Mucosa of gallbladder (tissue), 1 donor: ENCODE measurements around the gene SLC10A2. TPM values are rescaled to one million over a fixed set of nuclear protein-coding genes. Genes with fewer than 3 reads are reported as not detected.

Experiments used
- DNase-seq: peaks from one replicate; pipeline ENCODE4 v3.0.0-alpha.2; 2020; ENCODE audit warnings: low spot score
- total RNA-seq: library from RNA; stranded (reverse); gene quantifications from one replicate; pipeline ENCODE4 v1.2.1, GENCODE V29; 2021
- donor health status: DM: no; HTN: no; CAD: no.

SLC10A2 gene
- total RNA-seq, 1 donor from 2014 or later = 5.2 TPM

DNA sequence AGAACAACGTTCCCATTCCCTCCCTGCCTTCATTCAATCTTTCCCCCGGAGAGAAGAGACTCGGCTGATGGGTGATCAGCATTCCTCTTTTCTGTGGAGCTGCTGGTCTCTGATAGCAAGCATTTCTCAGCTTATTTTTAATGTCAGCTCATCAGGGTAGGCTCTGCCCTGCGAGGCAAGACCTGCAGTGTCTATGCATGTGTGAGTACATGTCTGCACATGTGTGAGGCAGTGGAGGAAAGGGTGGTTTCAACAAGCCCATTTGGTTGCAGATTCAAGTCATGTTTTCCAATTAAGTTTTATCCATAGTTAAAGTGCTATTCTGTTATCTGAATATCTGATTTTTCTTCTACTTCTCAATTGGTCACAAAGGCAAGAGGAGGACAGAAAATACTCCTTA is 19.5 kb downstream of the SLC10A2 start:
- no peak for DNase-seq

DNA sequence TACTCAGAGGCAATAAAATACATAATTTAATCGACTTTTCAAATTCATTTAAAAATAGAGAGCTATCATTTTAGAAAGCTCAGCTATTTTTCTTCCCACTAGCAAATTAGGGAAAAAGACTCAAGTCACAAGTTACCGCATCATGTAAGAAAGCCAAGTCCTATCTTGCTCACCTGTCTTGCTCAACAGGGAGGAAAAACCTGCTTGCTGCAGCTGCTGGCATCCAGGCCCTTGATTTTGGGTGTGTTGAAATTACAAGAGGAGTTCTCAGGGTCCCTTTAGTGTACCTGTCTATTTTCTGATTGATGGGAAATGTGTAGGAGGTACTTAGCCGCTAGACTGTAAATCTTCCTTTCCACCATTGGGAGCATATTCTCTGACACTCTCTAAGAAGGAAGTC is 22.2 kb downstream of the SLC10A2 start:
- DNase-seq = no peak

DNA sequence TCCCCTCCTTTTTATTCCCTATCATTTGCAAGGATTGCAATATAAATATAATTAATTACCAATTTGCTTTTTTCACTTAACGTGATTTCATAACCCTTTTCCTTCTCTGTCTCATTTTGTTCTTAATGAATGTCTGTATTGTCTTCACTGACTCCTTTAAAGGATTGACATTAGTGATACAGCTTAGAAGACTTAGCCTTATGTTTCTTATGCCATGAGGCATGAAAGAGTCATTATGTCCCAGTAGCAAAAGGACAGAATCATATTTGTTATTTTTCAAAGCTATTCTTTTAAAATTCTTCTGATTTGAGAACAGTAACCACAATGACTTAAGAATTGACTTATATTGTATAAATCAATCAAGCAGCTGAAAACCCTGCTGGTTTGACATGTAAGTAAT is 26.2 kb downstream of the SLC10A2 start:
- no peak for DNase-seq

DNA sequence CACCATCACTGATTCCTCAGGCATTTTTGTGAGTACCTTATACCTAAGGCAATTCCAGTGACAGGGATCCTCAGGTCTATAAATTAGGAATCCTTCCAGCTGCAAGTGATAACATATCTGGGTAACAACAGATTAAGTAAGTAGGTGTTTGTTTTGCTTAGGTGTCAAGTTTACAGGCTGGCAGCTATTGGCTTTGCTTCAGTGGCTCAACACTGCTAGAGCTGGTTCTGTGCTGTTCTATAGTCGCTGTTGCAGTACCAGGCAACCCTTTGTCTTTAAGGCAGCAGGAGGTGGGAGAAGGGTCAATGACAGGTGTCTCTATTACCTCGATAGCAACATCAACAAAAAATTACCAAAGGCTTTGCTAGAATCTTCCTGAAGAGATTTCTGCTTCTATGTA is 27.0 kb downstream of the SLC10A2 start:
- DNase-seq = no peak

DNA sequence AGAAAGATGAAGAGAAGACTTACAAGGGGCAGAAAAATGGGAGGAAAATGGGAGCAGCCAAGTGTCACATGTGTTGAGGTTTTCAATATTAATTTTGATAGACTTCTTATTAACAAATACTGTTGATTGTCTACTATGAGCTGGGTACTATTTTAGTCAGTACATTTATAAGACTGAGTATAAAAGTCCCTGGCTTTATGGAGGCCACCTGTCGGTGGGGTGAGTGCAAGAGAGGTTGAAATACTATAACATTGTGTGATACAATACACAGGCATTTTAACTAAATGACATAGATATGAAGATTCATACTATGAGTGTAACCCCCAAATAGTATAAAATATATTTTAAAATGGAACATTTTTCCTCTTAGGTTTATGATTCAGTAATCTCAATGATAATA is 29.9 kb downstream of the SLC10A2 start:
- DNase-seq = no peak

DNA sequence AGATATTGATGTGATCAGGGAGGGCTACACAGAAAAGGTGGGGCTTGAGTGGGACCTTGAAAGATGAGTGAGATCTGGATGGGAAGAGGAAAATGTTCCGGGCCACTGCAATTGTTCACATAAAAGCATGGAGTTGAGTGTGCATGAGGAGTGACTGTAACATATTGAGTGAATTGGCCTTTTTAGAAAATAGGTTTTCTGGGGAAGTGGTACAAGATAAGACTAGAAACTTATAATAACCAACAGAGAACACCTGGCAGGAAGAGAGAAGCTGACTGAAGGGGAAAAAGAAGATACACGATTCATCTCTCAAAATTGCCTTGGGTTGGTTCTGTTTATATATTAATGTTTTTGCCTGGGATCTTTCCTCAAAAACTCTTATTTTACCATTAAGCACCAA is 32.2 kb downstream of the SLC10A2 start:
- no peak for DNase-seq

DNA sequence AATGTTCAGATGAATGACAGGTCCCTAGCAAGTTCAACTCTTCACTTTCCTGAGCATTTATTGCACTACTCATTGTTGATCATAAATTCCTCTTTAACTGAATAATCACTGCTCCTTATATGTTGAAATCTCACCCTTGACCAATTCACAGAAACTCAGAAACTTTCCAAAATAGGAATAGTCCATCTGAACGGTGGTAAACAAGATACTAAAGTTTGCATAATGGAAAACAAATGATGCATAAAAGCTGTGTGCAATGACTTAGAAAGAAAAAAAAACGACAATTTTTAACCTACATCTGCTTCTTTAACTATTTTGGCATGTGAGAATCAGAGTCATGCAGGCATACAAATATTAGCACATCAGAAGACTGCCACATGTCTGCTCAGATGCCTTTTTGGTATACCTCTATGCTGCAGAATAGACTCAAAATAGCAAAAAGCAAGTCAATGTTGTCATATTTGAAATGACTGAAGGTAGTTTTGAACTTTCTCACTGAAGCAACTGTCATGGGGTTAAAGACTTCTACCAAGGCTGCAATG is 34.8 kb downstream of the SLC10A2 start:
- no peak for DNase-seq

DNA sequence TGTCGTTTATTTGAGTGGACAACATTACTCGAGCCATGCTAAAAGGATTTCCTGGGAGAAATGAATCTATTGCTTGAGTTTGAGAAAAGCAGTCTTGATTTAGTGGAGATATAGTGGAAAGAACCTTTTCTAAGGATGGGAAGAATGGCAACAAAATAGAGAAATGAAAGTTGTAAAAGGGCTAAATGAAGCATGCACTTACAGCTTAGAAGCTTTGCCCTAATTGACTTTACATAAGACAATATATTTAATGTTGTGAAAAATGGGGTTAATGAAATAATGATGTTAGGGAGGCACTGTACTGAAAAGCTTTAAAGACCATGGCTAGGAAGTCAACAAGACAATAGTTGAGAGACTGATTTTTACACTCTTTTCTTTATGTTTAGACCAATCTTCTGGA is 35.4 kb downstream of the SLC10A2 start:
- no peak for DNase-seq

DNA sequence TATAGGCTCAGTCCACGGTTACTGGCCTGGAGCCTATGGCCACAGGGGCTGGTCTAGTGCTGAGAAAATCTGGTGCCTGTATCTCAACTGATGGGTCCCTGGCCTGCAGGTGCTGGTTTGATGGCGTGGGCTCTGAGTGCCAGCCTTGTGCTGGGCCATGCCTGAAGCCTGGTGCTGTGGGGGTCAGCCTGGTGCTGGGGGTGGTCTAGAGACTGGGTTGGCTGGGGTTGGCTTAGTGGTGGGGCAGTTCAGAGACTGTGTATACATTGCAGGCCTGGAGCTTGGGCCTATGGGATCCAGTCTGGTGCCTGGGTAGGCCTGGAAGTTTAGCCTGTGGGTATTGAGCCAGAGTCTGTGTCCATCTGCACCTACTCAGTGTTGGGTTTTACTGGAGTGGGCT is 36.4 kb downstream of the SLC10A2 start:
- DNase-seq = no peak

DNA sequence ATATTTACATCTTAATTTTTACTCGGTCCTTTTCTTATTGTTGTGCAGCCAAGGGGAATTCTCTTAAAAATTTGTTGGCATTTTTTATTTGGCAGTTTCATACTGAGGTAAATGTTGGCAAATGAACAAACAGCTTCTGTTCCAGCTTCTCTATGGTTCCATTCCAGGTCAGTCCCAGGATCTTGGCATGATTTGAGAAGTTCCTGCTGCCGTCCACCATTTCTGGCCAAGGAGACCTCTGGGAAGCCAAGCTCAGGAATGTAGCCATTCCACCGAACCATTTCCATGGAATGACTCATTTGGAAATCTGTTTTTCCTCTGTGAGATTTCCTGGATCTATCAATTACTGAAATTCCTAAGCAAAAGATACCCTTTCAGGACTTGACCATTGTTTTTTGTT is 43.9 kb downstream of the SLC10A2 start:
- no peak for DNase-seq

DNA sequence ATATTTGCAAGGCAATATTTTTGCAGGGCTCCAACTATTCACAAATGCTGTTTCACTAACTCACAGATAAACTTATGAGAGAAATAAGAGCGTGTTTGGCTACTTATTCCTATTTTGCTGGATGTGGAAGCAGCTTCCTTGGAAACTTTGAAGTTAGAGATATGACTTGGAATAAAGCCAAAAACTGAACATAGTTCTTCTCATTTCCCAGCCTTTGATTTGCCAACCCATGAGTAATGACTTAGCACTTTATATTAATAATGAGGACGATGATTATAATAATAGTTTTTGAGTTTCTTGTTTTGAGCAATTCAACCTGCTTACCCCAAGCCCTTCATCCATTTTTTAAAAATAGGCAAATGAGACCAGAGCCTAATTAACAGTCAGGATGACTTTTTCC is 47.7 kb downstream of the SLC10A2 start:
- no peak for DNase-seq

DNA sequence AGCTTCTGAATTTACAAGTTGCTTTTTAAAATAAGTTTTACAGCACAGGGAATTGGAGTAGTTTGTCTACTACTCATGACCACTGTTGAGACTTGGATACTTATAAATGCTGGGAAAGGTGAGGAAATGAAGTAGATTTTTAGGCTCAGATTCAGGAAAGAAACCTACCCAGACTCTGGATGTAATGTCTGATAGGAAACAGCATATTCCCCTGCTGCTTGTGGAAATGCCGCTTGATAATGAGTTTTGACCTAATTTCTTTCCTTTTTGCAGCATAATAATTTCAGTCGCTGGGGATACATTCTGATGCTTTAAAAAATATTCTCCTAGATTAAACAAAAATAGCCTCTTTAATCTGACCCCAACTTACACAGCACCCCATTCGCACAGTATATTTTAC is 53.6 kb downstream of the SLC10A2 start:
- DNase-seq = no peak

DNA sequence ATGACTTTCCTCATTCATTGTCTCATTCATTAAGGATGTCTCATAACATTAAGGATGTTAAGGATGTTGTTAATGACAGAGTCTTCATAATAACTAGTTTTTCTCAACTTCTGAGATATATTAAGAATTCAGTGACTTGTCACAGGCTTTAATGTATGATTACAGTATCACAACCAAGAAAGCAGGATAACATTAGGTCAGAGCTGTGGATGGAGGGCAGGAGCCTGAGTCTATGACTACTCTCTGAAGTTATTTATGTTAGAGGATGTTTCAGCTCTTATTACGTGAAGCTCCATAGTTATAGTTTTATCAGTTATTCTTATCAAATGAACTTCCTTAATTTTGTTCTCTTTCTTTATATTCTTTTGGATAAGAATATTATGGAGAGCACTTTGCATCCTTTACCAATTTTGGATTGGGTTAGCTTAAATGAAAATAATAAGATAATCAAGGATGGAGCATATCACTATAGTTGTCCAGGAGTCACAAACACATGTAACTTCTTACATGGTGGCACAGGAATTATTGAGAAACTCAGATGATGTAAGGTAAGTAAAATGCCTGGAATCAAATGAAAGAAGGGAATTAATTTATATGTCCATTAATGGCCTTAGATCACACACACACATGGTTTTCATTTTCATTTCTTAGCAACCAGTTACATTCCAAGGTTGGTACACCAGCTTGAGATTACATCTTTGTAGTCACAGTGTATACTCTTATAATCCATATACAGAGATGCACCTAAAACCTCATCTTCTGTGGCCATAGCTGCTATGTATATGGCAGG is 57.0 kb downstream of the SLC10A2 start:
- DNase-seq = no peak

DNA sequence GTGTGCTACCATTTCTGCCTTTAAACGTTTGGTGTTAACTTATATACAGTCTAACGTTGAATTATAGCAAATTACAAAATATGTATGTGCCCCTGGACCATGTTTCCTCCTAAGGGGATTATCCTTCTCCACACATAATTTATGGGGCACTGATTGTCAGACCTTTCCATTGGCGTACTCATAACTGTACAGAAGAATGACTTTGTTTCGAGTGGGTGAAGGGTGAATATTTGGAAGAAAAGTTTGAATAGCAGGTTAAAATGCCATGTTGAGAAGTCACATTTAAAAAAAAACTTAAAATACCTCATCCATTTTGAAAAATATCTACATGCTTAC is 58.8 kb downstream of the SLC10A2 start:
- no peak for DNase-seq

DNA sequence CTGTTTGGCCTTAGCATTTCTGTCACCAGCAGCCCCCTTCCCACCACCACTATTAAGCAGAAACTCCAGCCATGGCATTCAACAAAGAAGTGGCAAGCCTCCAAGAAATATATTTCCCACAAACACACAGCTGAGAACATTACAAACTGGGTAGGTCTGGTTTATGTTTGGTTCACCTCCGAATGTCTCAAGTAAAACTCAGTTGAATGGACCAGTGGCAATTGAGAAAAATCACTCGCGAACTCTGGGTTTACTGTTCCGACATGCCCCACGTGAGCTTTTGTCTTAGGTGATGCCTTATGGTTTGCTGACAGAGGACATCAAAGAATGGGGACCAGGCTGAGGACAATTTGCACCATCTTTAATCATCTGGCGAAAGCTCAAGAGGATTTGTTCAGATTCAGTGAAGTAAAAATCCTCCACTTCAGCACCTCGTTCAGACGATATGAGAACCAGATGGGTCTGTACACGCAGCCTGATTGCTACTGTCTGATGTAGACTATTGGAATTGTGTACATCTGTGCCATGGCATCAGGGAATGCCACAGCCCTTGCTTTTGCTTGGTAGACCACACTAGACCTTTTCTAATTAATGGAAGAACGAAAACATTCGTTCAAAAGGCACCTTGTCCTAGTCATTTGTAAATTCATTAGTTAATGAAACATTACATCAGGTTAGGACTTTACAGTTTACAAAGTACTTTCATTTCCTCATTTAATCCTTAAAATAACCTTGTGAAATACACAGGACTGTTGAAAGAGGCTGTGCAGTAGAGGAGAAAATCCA is 59.4 kb downstream of the SLC10A2 start:
- no peak for DNase-seq

DNA sequence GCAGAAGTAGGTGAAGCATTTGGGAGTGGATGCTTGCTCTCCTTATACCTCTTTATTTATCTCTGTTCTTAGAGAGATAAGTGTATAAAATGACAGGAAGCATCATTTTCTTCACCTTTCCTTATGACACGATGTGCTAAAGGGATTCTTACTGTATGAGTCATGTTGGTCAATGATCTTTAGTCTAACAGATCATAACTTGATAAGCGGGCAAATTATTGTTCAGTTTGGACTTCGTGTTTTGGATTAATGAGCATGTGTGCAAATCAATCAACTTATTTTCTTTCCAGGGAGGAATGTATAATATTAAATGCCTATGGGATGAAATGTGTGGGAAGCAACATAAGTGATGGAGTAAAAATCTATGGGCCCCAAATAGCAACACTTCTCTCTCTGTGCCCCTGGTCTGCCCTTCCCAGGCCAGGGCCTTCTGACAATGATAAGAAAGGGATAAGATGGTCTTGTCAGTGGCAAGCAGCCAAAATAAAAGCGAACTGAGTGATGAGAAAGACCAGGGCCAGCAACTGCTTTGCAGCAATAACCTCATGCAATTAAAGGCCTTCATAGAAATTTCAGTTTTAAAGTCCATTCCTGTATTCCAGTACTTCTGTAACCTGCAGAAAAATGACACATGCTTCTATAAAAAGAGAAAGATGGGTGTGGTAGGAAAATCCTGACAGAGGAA is 61.4 kb downstream of the SLC10A2 start:
- DNase-seq = no peak

DNA sequence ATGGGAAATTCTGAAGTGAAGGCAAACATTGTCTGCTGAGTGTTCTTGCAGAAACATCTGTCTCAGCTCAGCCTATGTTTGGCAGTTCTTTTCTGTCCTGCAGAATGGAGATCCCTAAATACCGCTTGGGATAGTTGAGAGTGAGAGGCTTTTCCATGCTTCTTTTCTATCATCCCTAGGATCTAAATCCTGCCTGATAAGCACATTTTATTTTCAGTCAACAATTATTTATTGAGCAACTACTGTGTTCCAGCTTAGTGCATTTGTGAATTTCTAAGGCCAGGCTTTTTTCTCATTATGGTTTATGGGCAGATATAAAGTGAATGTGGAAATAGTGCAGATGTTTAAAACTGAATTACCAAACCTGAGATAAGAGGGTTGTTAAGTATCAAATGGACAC is 62.6 kb downstream of the SLC10A2 start:
- no peak for DNase-seq

DNA sequence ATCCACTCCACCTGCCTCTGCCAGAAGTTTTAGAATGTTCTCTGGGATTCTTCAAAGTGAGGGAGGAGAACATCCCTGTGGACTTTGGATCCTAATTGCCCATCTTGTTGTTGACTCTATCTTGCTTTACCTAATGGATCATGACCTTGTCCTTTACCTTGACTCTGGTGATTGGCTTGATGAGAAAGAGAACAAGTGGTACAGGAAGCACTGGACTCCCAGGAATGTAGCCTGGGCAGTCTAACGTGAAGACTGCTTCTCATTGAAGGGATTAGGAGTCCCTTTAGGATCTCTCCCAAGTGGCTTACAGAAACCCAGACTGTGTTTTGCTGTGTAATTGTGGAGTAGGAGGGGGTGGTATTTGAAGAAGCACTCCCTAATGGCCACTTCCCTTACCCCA is 63.9 kb downstream of the SLC10A2 start:
- peak; percentile 40 for DNase-seq

DNA sequence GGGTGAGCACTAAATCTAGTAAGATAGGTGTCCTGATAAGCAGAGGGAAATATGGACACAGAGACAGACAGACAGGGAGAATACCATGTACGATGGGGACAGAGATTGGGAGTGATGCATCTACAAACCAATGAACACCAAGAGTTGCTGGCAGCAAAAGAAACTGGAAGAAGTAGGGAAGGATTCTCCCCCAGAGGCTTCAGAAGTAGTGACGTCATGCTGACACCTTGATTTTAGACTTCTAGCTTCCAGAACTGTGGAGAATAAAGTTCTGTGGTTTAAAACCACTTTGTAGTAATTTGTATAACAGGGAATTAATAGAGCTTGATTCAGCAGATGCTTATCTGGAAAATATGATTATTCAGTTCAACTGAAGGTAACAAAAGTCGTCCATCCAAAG is 66.1 kb downstream of the SLC10A2 start:
- DNase-seq = no peak

DNA sequence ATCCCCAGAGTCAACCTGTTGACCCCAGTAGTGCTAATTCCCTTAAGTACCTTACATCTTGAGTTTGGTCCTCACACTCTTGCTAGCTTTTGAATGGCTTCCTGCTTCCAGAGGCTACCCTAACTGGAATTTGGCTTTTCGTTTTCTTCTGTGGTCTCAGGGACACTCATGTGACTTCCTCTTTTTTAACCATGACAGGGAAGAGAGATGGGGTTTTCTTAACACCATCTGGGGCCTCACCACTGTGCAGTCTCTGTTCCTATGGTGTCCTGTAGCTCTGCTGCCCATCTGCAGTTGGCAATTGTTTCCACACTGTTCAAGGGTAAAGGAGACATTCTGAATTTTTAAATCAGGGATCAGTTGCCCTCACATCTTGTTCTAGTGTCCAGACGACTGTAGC is 66.7 kb downstream of the SLC10A2 start:
- DNase-seq = no peak
